HG03097 (cell line): ENCODE measurements around the gene SPTBN2.
"Not testable (repeated sequence)": the region's sequence is repeated elsewhere in the genome, so short reads cannot be mapped to it uniquely, and the experiment has no call there.

ENCODE experiments used
- ATAC-seq: cut with Tn5 transposase; IDR thresholded peaks from one replicate; pipeline ENCODE4 v1.9.1; 2021; ENCODE audit not compliant: unreplicated experiment, low FRiP score

Gene SPTBN2

GRCh38 chr11:66646828-66647227 is 82.2 kb downstream of the SPTBN2 start:
- no peak for ATAC-seq

- no peak for ATAC-seq
Measured at GRCh38 chr11:66643745-66644437, 85.1 kb downstream of the SPTBN2 start.

DNA sequence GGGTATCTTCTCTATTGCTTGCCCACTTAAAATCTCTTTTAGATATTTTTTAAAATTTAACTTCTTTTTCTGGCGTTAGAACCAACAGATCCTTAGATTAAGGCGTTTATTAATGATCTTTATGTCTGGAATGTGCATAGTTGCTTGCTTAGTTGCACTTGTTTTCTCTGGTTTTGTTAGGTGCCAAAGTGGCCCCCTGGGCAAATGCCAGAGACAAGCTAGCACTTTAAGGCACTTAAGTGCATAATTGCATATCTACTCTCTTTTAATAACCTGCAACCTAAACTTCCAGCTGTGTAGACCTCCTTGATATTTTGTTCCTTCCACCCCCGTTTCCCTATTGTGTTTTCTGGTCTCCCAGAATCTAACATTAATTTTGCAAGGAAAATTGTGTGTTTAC is 87.2 kb downstream of the SPTBN2 start:
- no peak for ATAC-seq

DNA sequence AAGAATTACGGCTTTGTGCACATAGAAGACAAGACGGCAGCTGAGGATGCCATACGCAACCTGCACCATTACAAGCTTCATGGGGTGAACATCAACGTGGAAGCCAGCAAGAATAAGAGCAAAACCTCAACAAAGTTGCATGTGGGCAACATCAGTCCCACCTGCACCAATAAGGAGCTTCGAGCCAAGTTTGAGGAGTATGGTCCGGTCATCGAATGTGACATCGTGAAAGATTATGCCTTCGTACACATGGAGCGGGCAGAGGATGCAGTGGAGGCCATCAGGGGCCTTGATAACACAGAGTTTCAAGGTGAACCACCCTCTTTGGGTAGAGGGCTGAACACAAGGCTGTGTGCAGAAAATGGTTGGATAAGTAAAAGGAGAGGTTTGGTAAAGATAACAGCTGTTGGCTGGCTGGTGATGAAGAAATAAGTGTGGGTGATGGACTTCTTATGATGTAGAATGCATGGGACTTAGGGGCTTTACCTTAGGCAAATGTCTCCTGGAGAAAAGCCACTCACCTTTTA is 89.1 kb downstream of the SPTBN2 start:
- not testable (repeated sequence) for ATAC-seq

GRCh38 chr11:66639066-66639813 is 89.8 kb downstream of the SPTBN2 start:
- ATAC-seq: no peak

DNA sequence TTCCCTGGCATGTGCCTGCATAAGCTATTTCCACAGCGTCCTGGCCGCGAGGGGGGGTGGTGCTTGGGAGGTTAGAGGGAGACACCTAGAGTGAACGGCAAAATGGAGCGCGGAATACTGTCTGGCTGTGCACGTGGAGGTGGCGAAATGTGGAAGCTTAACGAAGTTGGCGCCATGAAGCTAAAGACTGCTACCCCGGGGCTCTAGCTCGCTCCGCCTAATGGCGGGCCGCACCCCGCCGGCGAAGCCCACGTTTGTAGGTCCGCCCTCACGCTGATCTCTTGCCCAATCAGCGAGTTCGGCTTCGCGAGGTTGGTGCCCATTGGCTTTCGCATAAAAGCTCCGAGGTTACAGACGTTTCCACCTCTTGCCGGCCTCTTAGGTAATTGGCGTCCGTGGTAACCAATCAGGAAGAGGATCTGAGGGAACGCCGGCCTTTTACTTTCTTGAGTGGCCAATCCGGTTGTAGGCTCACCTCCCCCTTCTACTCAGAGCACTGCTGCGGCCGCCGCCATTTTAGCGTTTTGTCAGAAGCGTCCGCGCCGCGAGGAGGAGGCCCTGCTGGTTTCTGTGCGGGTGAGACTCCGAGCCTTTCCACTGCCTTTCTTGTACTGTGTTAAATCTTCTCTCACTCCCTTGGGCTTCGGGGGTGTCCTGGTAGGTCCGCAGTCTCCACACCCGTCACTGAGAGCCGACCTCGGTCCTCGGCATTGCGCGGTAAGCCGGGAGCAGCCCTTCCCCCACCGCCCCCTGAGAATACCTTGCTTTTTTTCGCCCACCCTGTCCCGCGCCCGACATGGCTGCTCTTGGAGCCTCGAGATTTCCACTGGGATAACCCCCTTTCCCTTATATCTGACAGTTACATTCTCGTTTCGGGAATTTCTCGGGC is 90.6 kb downstream of the SPTBN2 start, which contains the start of gene RBM4:
RBM4 (plus strand) TSS at position 527 of the 889 bp plus-strand sequence. CDS start 1,009 bp downstream, outside the sequence.
- peak; percentile 88 for ATAC-seq

GRCh38 chr11:66637557-66638176 is 91.3 kb downstream of the SPTBN2 start:
- ATAC-seq: no peak

DNA sequence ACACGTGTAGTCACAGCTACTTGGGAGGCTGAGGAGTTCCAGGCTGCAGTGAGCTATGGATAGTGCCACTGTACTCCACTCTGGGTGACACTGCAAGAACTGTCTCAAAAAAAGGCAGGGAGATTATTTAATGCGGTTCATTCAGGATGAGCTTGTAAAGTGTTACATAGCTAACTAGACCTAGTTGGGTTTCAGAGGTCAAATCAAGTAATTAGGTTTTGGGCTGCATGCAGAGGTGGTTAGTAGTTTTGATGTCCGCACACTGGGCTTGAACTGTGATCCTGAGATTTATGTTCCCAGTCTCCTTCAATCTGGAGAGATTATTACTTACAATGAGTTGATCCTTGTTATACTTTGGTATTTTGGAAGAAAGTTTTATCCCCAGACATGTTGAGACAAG is 92.6 kb downstream of the SPTBN2 start:
- ATAC-seq: no peak
